Cerebellar cortex (tissue), 1 donor: ENCODE data around the gene CCDC92B.
A peak's percentile ranks its signal among the peaks of the same experiment; 100 is the strongest.

Source experiments
- DNase-seq: peaks from one replicate; pipeline ENCODE4 v3.0.0-alpha.2; 2015; ENCODE audit warnings: low spot score

Gene CCDC92B

GRCh38 chr17:2778489-2778888 lies 29.0 kb upstream of the CCDC92B start:
- DNase-seq = peak; percentile 87

DNA sequence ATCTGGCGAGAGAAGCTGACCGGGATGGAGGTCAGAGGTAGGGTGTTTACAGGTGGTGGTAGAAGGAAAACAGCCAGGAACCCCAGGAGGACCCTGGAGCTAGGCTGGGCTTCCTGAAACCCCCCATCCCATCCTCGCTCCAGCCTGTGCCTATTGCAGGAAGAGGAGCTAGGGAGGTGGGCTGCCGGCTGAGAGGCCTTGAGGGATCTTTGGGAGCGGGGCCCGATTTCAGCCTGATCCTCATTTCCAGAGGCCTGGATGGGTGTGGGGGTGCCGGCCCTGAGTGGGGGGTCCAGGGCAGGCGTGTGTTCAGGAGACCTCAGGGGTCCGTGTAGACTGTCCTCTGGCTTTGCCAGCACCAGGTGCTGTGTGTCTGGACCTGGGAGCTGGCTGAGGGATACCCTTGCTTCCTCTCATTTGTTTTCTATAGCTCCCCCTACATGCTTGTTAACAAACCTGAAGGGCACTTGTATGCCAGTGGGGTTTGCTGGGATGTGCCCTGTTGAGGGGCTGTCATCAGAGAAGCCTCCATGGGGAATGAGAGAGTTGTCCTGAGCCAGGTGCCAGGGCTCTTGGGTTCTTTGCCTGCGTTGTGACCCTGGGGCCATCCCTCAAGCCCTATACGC lies 27.9 kb upstream of the CCDC92B start:
- DNase-seq = peak; percentile 77

- DNase-seq = peak; percentile 44
Measured at GRCh38 chr17:2776589-2777241, 27.3 kb upstream of the CCDC92B start.

DNA sequence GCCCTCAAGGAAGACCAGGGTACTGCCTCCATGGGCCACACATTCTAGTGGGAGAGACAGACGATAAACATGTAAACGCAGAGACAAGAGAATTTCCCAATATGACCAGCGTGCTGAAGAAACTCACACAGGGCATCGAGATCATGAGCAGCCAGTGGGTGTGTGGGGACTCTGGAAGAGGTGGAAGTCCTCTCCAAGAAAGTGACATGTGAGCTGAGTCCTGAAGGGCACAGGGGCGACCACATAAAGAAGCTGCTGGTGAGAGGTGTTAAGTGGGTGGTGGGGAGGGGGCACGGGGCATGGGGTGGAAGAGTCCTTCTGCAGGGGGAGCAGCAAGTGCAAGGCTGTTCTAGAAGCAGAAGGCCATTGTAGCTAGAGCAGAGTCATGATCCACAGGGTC lies 25.8 kb upstream of the CCDC92B start:
- DNase-seq = no peak

GRCh38 chr17:2770129-2770528 lies 20.7 kb upstream of the CCDC92B start:
- DNase-seq = no peak

- DNase-seq = no peak
Measured at GRCh38 chr17:2758870-2759269, 9.4 kb upstream of the CCDC92B start.

DNA sequence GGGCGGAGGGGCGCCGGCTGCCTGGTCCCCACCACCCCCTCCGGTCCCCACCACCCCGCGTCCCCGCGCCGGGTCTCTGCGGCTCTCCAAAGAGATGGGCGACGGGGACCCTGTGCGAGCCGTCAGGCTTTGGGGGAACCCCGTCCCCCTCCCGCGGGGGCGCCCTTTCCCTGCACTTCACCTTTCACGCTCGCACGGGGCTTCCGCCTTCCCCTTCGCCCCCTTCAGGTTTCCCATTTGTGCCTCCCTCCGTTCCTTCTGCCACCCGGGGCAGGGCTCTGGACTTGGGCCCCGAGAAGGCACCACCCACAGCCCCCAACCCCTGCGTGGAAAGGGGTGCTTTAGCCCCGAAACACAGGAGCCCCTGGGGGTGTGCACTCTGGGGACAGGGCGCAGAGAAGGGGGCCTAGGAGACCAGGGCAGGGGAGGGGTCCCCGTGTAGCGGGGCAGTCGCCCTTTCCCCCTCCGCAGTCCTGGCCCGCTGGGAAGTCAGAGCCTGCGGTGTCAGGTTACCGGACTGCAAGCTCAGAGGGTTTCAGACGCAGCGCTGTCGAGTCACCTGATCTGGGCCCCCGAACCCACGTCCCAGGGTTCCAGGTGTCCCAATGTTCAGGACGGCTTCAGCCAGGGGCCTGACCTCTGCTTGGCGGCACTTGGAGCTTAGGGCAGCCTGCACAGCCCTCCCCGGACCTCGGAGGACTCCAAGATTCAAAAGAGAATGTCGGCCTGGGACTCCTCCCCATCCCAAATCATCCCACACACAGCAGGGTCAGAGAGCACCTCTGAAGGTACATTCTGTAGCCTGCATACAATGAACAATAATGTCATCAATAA lies 6.7 kb upstream of the CCDC92B start:
- peak; percentile 24 for DNase-seq

GRCh38 chr17:2751491-2751890 lies 2.0 kb upstream of the CCDC92B start:
- DNase-seq = no peak

DNA sequence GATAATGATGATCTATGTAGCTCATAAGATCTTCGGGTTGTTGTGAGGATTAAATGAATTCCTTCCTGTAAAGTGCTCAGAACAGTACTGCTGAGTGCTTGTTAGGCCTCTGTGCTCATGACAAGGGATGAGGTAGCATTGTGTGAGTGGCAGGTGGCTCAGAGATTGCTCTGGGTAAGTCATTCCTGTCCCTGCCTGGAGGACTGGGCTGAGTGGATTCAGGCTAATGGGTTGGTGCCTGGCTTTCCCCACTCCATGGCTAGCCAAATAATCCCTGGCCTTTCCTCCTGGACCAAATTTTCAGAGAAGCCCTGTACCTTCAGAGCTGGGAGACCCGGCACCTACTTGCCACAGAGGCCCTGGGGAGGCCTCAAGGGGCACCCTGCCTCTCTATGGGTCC lies 1.3 kb upstream of the CCDC92B start:
- no peak for DNase-seq

DNA sequence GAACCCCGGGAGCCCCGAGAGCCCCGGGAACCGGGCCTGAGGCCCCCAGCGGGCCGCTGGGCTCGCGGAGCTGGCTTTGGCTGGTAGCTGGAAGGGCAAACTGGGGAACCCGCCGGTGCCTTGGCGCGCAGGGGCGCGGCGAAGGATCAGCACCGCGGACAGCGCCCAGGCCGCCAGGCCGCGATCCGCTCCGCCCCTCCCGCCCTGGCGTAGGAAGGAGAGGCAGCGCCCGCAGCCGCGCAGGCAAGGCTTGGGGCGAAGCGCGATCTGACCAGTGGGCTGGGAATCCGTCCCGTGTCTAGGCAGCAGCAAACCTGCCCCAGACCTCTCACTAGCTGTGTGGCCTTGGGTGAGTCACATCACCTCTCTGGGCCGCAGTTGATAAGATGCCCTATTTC lies 331 bp upstream of the CCDC92B start:
- DNase-seq = peak; percentile 63

DNA sequence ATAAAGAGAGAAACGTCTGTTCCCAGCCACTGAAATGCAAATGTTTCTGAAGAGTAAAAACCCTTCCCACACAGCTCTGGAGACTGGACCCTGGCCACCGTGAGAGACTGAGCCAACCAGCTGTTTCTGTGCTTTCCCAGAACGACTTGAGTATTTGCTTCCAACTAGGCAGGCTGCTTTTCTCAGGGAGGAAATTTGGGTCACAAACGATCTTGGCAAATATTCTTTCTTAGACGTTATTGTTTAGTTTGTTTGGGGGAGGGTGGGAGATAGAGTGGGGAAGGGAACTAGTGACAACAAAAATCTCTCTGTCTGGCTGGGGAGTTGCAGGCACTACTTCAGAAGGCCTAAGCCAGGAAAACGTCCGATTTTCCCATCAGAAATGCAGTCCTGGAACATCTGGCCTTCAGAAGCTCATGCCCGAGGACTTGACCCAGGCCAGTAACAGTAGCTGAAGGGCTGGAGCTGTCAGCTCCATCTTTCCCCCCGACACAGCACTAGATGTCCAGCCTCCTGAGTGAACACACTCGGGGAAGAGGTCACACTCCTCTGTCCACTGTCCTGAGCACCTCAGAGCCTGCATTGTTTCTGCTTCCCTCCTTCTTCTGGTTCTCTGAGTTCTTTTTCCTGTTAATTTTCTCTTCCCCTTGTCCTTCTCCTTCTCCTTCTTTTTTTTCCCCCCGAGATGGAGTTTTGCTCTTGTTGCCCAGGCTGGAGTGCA lies 4.0 kb downstream of the CCDC92B start:
- DNase-seq = no peak

DNA sequence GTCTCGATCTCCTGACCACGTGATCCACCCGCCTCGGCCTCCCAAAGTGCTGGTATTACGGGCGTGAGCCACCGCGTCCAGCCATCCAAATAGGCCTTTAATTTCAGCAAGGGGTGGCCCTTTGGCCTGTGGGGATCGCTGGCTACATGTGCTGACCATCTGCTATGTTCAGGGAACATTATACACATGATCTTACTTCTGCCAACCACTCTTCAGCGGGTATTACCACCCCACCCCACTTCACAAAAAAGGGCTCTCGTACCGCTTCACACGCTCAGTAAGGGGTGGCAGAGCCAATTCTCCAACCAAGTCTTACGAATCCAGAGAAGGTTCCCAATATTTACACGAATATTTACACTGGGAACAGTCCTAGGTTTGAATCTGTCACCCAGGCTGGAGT lies 11.8 kb downstream of the CCDC92B start:
- DNase-seq = peak; percentile 62

- peak; percentile 48 for DNase-seq
Measured at GRCh38 chr17:2736956-2737355, 12.5 kb downstream of the CCDC92B start.

DNA sequence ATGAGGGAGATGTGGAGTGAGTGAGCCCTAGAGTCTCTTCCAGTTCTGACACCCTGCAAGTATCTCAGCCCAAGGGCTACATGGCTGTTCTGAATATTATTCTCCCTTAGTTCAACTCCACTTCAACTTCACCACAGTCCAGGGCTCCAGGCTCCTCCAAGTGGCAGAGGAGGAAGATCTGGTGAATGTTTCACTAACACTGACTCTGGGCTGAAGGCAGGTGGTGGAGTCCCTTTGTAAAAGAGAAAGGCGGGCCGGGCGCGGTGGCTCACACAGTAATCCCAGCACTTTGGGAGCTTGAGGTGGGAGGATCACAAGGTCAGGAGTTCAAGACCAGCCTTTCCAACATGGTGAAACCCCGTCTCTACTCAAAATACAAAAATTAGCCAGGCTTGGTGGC lies 13.6 kb downstream of the CCDC92B start:
- DNase-seq = no peak

DNA sequence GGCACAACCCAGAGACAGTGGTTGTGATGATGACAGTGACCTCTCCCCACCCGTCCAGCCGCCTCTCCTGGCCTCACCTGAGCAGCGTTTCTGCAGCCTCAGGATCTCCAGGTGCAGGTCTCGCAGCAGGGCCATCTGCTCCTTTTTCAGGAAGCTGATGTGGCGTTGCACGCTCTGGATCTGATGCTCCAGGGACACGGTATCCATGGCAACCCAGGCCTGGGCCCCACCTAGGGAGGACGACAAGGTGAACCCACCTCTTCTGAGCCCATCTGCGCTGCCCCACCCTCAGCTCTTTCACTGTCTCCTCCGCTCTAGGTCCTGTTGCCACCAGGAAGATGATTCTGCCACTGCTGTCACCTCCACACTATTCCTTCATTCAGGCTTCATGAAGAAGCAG lies 14.5 kb downstream of the CCDC92B start:
- no peak for DNase-seq

DNA sequence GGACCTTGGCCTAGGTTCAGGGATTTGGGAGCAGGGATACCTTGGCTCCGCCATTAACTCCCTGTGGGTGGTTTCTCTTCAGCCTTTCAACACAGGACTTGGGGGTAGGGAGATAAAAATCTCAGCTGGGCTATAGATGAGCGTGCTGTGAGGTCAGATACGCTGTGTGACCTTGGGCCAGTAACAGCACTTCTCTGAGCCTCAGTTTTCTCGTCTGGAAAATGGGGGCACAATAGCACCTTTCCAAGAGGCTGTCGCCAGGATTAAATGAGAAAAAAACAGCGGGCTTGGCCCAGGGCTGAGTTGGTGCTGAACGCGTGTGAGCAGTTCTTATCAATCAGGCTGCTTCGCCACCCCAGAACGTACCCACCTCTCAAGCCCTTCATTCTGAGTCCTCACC lies 17.6 kb downstream of the CCDC92B start:
- DNase-seq = no peak

DNA sequence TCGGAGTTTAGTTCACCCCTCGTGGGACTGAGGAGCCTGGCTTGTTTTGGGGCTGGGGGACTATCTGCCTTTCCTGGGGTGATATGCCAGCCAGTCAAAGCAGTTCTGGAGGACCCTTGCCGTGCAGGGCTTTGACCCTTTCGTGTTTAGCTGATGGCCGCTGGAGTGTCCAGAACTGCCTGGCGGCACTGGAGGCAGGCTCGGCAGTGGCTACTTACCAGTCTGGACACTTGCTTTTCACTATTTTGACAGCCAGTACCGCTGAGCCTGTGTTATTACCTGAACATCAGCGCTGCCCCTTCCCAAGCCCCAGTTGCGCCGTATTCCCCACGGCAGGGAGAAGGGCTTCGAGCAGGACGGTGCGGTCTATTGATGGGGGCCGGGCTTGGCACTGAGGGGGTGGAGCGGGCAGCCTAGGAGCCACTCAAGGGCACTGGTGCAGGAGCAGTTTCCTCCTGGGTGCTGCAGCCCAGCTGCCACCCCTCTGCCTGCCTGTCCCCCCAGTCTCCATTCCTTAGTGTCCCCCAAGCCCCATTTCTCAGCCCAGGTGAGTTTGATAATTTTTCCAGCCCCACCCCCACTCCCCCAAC lies 18.6 kb downstream of the CCDC92B start:
- DNase-seq = no peak

- no peak for DNase-seq
Measured at GRCh38 chr17:2724784-2725164, 24.7 kb downstream of the CCDC92B start.

DNA sequence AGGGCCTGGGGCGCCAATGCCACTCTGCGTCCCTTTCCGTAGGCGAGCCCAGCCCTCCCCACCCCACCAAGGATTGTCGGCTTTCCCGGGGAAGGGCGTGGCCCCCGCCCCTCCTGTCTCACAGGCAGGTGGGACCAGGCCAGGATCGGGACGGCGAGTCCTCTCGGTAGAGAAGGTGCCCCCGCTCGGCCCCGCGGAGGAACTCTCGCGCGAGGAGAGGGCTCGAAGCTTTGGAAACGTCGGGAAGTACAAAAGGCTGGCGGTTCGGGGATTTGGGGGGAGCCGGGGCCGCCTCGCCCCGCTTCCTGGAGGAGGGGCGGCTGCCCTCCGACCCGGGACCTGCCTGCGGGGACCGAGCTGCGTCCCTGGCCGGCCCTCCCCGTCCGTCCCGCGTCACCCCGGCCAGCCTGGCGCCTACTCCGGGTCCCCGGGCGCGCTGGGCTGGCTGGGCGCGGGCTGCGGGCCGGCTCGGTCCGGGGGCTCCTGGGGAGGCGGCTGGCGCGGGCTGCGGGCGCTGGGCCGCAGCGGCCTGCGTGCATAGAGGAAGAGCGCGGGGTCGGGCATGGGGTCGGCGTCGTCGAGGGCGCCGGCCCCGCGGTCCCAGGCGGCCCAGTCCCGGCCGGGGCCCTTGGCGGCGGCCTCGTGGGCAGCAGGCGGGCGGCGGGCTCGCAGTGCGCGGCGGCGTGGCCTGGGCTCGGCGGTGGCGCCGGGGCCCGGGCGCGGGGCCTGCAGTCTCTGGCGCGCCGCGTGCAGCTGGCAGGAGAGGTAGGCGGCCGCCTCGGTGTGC lies 25.3 kb downstream of the CCDC92B start:
- no peak for DNase-seq

- DNase-seq = no peak
Measured at GRCh38 chr17:2723505-2723996, 25.9 kb downstream of the CCDC92B start.

DNA sequence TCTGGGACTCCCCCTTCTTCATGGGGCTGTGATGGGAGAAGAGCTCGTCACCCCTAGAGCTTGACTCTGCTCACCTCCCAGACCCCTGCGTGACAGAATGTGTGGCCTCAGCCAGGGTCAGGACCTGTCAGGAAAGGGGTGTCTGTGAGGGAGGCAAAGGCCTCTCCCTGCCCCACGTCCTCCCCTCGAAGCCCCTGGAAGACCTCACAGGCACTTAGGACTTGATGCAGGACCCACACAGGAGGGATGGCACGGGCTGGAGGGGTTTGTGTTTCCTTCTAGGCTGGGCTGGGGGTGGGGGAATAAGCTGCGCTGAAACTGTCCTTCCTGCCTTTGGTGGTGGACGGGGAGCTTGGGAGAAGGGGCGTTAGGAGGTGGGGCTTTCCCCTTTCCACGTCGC lies 26.8 kb downstream of the CCDC92B start:
- DNase-seq = no peak
